H9 (cell line): ENCODE data around the gene PCBD2. TPM values are rescaled to one million over a fixed set of nuclear protein-coding genes. Genes with fewer than 3 reads are reported as not detected.

Experiments
- DNase-seq: peaks from one replicate; pipeline ENCODE4 v3.0.0-alpha.2; 2017
- H2AFZ ChIP-seq: one replicate; pipeline ENCODE4 v1.6.1; 2013; ENCODE audit warnings: mild to moderate bottlenecking, low read length, control low read depth, moderate library complexity
- H2AK5ac ChIP-seq: 2 replicates; pipeline ENCODE4 v1.6.1; 2013; ENCODE audit warnings: low read length, control low read depth, mixed read lengths; ENCODE audit not compliant: insufficient read length
- H2BK120ac ChIP-seq: one replicate; pipeline ENCODE4 v1.6.1; 2013; ENCODE audit warnings: low read depth, mild to moderate bottlenecking, low read length, control low read depth, inconsistent platforms; ENCODE audit not compliant: poor library complexity, severe bottlenecking
- H2BK12ac ChIP-seq: 2 replicates; pipeline ENCODE4 v1.6.1; 2013; ENCODE audit warnings: low read length, control low read depth, mixed read lengths, low read depth; ENCODE audit not compliant: insufficient read length
- H2BK15ac ChIP-seq: 2 replicates; pipeline ENCODE4 v1.6.1; 2013; ENCODE audit warnings: low read depth, low read length, control low read depth
- H2BK20ac ChIP-seq: one replicate; pipeline ENCODE4 v1.6.1; 2013; ENCODE audit warnings: low read depth, mild to moderate bottlenecking, low read length, control low read depth, inconsistent platforms; ENCODE audit not compliant: poor library complexity, severe bottlenecking
- H2BK5ac ChIP-seq: 2 replicates; pipeline ENCODE4 v1.6.1; 2013; ENCODE audit warnings: low read length, control low read depth, mixed read lengths; ENCODE audit not compliant: insufficient read length
- H3K14ac ChIP-seq: 2 replicates; pipeline ENCODE4 v1.6.1; 2013; ENCODE audit warnings: low read length, control low read depth; ENCODE audit not compliant: insufficient read depth
- H3K18ac ChIP-seq: 2 replicates; pipeline ENCODE4 v1.6.1; 2013; ENCODE audit warnings: low read depth, mild to moderate bottlenecking, mixed read lengths, low read length, control low read depth; ENCODE audit not compliant: insufficient read length
- H3K23ac ChIP-seq: 2 replicates; pipeline ENCODE4 v1.6.1; 2013; ENCODE audit warnings: low read length, control low read depth, mixed read lengths, low read depth; ENCODE audit not compliant: insufficient read length
- H3K23me2 ChIP-seq: 2 replicates; pipeline ENCODE4 v1.6.1; 2013; ENCODE audit warnings: low read depth, mild to moderate bottlenecking, mixed read lengths, low read length, control low read depth; ENCODE audit not compliant: insufficient read length, poor library complexity, severe bottlenecking
- H3K27ac ChIP-seq: 2 replicates; pipeline ENCODE4 v1.5.1; 2013; ENCODE audit warnings: low read length, control low read depth, mixed read lengths, low read depth; ENCODE audit not compliant: insufficient read length
- H3K27me3 ChIP-seq: 2 replicates; pipeline ENCODE4 v1.6.1; 2013; ENCODE audit warnings: low read length, control low read depth, inconsistent platforms; ENCODE audit not compliant: insufficient read depth
- H3K4ac ChIP-seq: 2 replicates; pipeline ENCODE4 v1.6.1; 2013; ENCODE audit warnings: low read depth, mild to moderate bottlenecking, control low read depth, inconsistent platforms, low read length, moderate library complexity
- H3K4me1 ChIP-seq: 2 replicates; pipeline ENCODE4 v1.6.1; 2013; ENCODE audit warnings: low read length, control low read depth, inconsistent platforms; ENCODE audit not compliant: insufficient read depth
- H3K4me2 ChIP-seq: 2 replicates; pipeline ENCODE4 v1.6.1; 2013; ENCODE audit warnings: low read length, control low read depth, mixed read lengths; ENCODE audit not compliant: insufficient read length, insufficient read depth
- H3K56ac ChIP-seq: 2 replicates; pipeline ENCODE4 v1.6.1; 2013; ENCODE audit warnings: low read depth, mild to moderate bottlenecking, mixed read lengths, low read length, control low read depth; ENCODE audit not compliant: insufficient read length
- H3K79me1 ChIP-seq: 2 replicates; pipeline ENCODE4 v1.6.1; 2013; ENCODE audit warnings: low read depth, mild to moderate bottlenecking, moderate library complexity, low read length, control low read depth, inconsistent platforms; ENCODE audit not compliant: insufficient read depth, poor library complexity, severe bottlenecking
- H3K79me2 ChIP-seq: 2 replicates; pipeline ENCODE4 v1.6.1; 2013; ENCODE audit warnings: low read length, control low read depth, inconsistent platforms; ENCODE audit not compliant: insufficient read depth
- H3K9ac ChIP-seq: 2 replicates; pipeline ENCODE4 v1.6.1; 2013; ENCODE audit warnings: low read length, control low read depth, mixed read lengths; ENCODE audit not compliant: insufficient read length; ENCODE audit errors: extremely low read depth
- H3K9me3 ChIP-seq: one replicate; pipeline ENCODE4 v1.6.1; 2013; ENCODE audit warnings: low read depth, low read length, inconsistent platforms; ENCODE audit not compliant: control insufficient read depth
- H3T11ph ChIP-seq: one replicate; pipeline ENCODE4 v1.6.1; 2013; ENCODE audit warnings: mild to moderate bottlenecking, low read length, control low read depth, inconsistent platforms
- H4K20me1 ChIP-seq: one replicate; pipeline ENCODE4 v1.6.1; 2013; ENCODE audit not compliant: control insufficient read depth, insufficient read length, insufficient read depth
- H4K5ac ChIP-seq: 2 replicates; pipeline ENCODE4 v1.6.1; 2013; ENCODE audit warnings: low read depth, mild to moderate bottlenecking, mixed read lengths, low read length, control low read depth; ENCODE audit not compliant: insufficient read length
- H4K8ac ChIP-seq: replicated peaks from 2 replicates; pipeline ENCODE4 v1.6.1; 2013; ENCODE audit warnings: low read length, control low read depth, mixed read lengths, low read depth; ENCODE audit not compliant: insufficient read length
- H4K91ac ChIP-seq: 2 replicates; pipeline ENCODE4 v1.6.1; 2013; ENCODE audit warnings: low read depth, mild to moderate bottlenecking, moderate library complexity, mixed read lengths, low read length, control low read depth; ENCODE audit not compliant: insufficient read length
- H3K27ac Mint-ChIP-seq, 3 experiments: 2 replicates in 2 of 3; 3 replicates in 1 of 3; pipeline ENCODE4 v1.8.0; 2020 to 2021; ENCODE audit warnings: mixed read lengths in 3 of 3, mild to moderate bottlenecking in 1 of 3, moderate library complexity in 1 of 3
- H3K27me3 Mint-ChIP-seq: 2 replicates; pipeline ENCODE4 v1.8.0; 2021; ENCODE audit warnings: low read depth, mild to moderate bottlenecking, moderate library complexity, mixed read lengths
- H3K36me3 Mint-ChIP-seq, 3 experiments: 2 replicates in 2 of 3; 3 replicates in 1 of 3; pipeline ENCODE4 v1.8.0; 2020 to 2021; ENCODE audit warnings: low read depth in 3 of 3, mixed read lengths in 3 of 3; ENCODE audit not compliant: insufficient read depth in 1 of 3
- H3K4me1 Mint-ChIP-seq, 2 experiments: 2 replicates each; pipeline ENCODE4 v1.8.0; 2020; ENCODE audit warnings: mixed read lengths in 2 of 2
- H3K4me3 Mint-ChIP-seq, 2 experiments: 2 replicates in 1 of 2; 3 replicates in 1 of 2; pipeline ENCODE4 v1.8.0; 2020 to 2021; ENCODE audit warnings: mild to moderate bottlenecking in 2 of 2, mixed read lengths in 2 of 2, moderate library complexity in 1 of 2
- H3K9me3 Mint-ChIP-seq, 2 experiments: 2 replicates in 1 of 2; 3 replicates in 1 of 2; pipeline ENCODE4 v1.8.0; 2020; ENCODE audit warnings: mild to moderate bottlenecking in 2 of 2, mixed read lengths in 2 of 2, moderate library complexity in 1 of 2
- CTCF ChIP-seq: fragments of 200-600 bp; sonication (generic); conservative IDR thresholded peaks from 3 replicates; pipeline ENCODE4 v1.8.0; 2021; ENCODE audit warnings: antibody characterized with exemption, mild to moderate bottlenecking
- WGBS: extraction: QIAGEN DNeasy Blood & Tissue Kit; methylation state at CpG from one replicate; pipeline ENCODE4 v1.1.7; 2013; ENCODE audit warnings: missing lambda C conversion rate, low lambda C conversion rate, mixed read lengths; ENCODE audit not compliant: insufficient read length; ENCODE audit errors: extremely low coverage; 5-methylcytosine and 5-hydroxymethylcytosine counted together
- total RNA-seq: library from RNA; stranded (reverse); gene quantifications from 2 replicates; pipeline ENCODE4 v1.2.1, GENCODE V29; 2021

Gene PCBD2
- total RNA-seq, 1 experiment from 2014 or later: 11.9 TPM

GRCh38 chr5:134911285-134912206, 6.6 kb downstream of the PCBD2 start:
- Mint-ChIP-seq H3K4me1 (peaks cover 3% of the 10 kb centered on the region in 2 experiments), H3K27me3 (no peaks in the 10 kb centered on the region), H3K9me3 (no peaks in the 10 kb centered on the region), H3K27ac (no peak overlapping the region), H3K4me3 (no peak overlapping the region), H3K36me3 (peaks cover 3 to 27% (median 13%) of the 10 kb centered on the region in 3 experiments; a peak in 5 of 7 replicates)
- Histone ChIP-seq H2BK15ac (no peak overlapping the region), H3K79me2 (no peaks in the 10 kb centered on the region), H4K8ac (no peak overlapping the region), H3K56ac (no peak overlapping the region), H3T11ph (no peak overlapping the region), H2AK5ac (no peak overlapping the region), H3K27me3 (no peaks in the 10 kb centered on the region), H4K20me1 (no peaks in the 10 kb centered on the region), H2BK5ac (no peak overlapping the region), H3K27ac (no peak overlapping the region), H3K23ac (no peak overlapping the region), H2BK12ac (no peak overlapping the region), H2BK20ac (no peak overlapping the region), H3K23me2 (no peaks in the 10 kb centered on the region), H3K9ac (no peak overlapping the region), H3K4me1 (0 out of 2 replicates have a peak, but pooled peaks cover 3% of the 10 kb centered on the region), H2BK120ac (no peak overlapping the region), H3K4ac (no peak overlapping the region), H2AFZ (no peak overlapping the region), H4K5ac (no peak overlapping the region), H3K4me2 (no peak overlapping the region), H3K18ac (no peak overlapping the region), H3K14ac (no peak overlapping the region), H4K91ac (no peak overlapping the region), H3K9me3 (no peaks in the 10 kb centered on the region), H3K79me1 (no peaks in the 10 kb centered on the region)
- no peak for TF ChIP-seq CTCF
- WGBS: no CpG with 5 or more reads among the region's 8 CpGs
- DNase-seq: no peak
